Measurements from ENCODE around the gene NOS1AP. TPM values are rescaled to one million over a fixed set of nuclear protein-coding genes. Genes with fewer than 3 reads are reported as not detected.

NOS1AP gene
- total RNA-seq, 5 donors from 2014 or later (not counting 1 experiment from before 2014, with no cell fraction given): 0.07 to 0.16 (median 0.09) TPM; not detected in 2

- Histone ChIP-seq H3K27me3 (replicated peaks in 1 of 2; ENCODE audit: control insufficient read depth in 2 of 2, extremely low read depth in 1 of 2, insufficient read depth in 2 of 2, low read length in 1 of 2) (no peaks in the 10 kb centered on the region), H3K4me1 (ENCODE audit: control insufficient read depth in 1 of 2, extremely low read depth in 1 of 2, insufficient read depth in 2 of 2, low read length in 2 of 2) (no peaks in the 10 kb centered on the region), H3K4me3 (ENCODE audit: control insufficient read depth in 1 of 2, extremely low read depth in 1 of 2, low read length in 1 of 2) (no peak overlapping the region), H3K27ac (ENCODE audit: low read length) (no peak overlapping the region), H3K36me3 (ENCODE audit: control insufficient read depth in 2 of 2, extremely low read depth in 1 of 2, insufficient read depth in 1 of 2, low read length in 1 of 2) (no peaks in the 10 kb centered on the region), H3K9me3 (no peaks in the 10 kb centered on the region)
- Mint-ChIP-seq H3K27ac (no peak overlapping the region), H3K4me1 (no peaks in the 10 kb centered on the region), H3K9me3 (peaks cover 0 to 3% (median 2%) of the 10 kb centered on the region in 3 donors), H3K27me3 (peaks cover 14 to 17% of the 10 kb centered on the region in 2 donors), H3K4me3 (no peak overlapping the region), H3K36me3 (no peaks in the 10 kb centered on the region)
- DNase-seq (no peak), ATAC-seq (replicated peaks in 1 of 4) (no peak)
- WGBS (ENCODE audit: insufficient coverage): 55% methylated on average over 3 of the region's 4 CpGs
- ChIA-PET POLR2A (no interaction called here), CTCF (no interaction called here)
Measured at GRCh38 chr1:162091681-162092524, 22.4 kb downstream of the NOS1AP start.

- H3K4me3 ChIP-seq (ENCODE audit: control insufficient read depth in 1 of 2, extremely low read depth in 1 of 2, low read length in 1 of 2): no peak overlapping the region
- H3K27me3 ChIP-seq (replicated peaks in 1 of 2; ENCODE audit: control insufficient read depth in 2 of 2, extremely low read depth in 1 of 2, insufficient read depth in 2 of 2, low read length in 1 of 2): no peaks in the 10 kb centered on the region
- POLR2A ChIA-PET: no interaction called here
- H3K9me3 Mint-ChIP-seq: peaks cover 0 to 3% (median 2%) of the 10 kb centered on the region in 3 donors
- H3K27me3 Mint-ChIP-seq: peaks cover 8 to 13% of the 10 kb centered on the region in 2 donors
- H3K9me3 ChIP-seq: no peaks in the 10 kb centered on the region
- no peak overlapping the region for H3K4me3 Mint-ChIP-seq
- no peak overlapping the region for H3K27ac ChIP-seq (ENCODE audit: low read length)
- no peaks in the 10 kb centered on the region for H3K4me1 ChIP-seq (ENCODE audit: control insufficient read depth in 1 of 2, extremely low read depth in 1 of 2, insufficient read depth in 2 of 2, low read length in 2 of 2)
- CTCF ChIA-PET: no interaction called here
- WGBS (ENCODE audit: insufficient coverage): no CpG with 5 or more reads among the region's 1 CpG
- no peaks in the 10 kb centered on the region for H3K36me3 ChIP-seq (ENCODE audit: control insufficient read depth in 2 of 2, extremely low read depth in 1 of 2, insufficient read depth in 1 of 2, low read length in 1 of 2)
- no peaks in the 10 kb centered on the region for H3K36me3 Mint-ChIP-seq
- DNase-seq (no peak), ATAC-seq (replicated peaks in 1 of 4) (no peak)
- H3K27ac Mint-ChIP-seq: no peak overlapping the region
- H3K4me1 Mint-ChIP-seq: no peaks in the 10 kb centered on the region
Measured at GRCh38 chr1:162093095-162093494, 23.6 kb downstream of the NOS1AP start.

- no CpG with 5 or more reads among the region's 1 CpG for WGBS (ENCODE audit: insufficient coverage)
Measured at GRCh38 chr1:162094271-162094670, 24.8 kb downstream of the NOS1AP start.

GRCh38 chr1:162094723-162095122, 25.2 kb downstream of the NOS1AP start:
- Mint-ChIP-seq H3K27ac (no peak overlapping the region), H3K27me3 (peaks cover 6 to 16% of the 10 kb centered on the region in 2 donors), H3K4me3 (no peak overlapping the region), H3K36me3 (no peaks in the 10 kb centered on the region), H3K4me1 (no peaks in the 10 kb centered on the region), H3K9me3 (no peaks in the 10 kb centered on the region)
- DNase-seq: no peak
- no CpG with 5 or more reads among the region's 2 CpGs for WGBS (ENCODE audit: insufficient coverage)
- Histone ChIP-seq H3K9me3 (no peaks in the 10 kb centered on the region), H3K27me3 (replicated peaks in 1 of 2; ENCODE audit: control insufficient read depth in 2 of 2, extremely low read depth in 1 of 2, insufficient read depth in 2 of 2, low read length in 1 of 2) (no peaks in the 10 kb centered on the region), H3K4me1 (ENCODE audit: control insufficient read depth in 1 of 2, extremely low read depth in 1 of 2, insufficient read depth in 2 of 2, low read length in 2 of 2) (no peaks in the 10 kb centered on the region), H3K27ac (ENCODE audit: low read length) (no peak overlapping the region), H3K36me3 (ENCODE audit: control insufficient read depth in 2 of 2, extremely low read depth in 1 of 2, insufficient read depth in 1 of 2, low read length in 1 of 2) (no peaks in the 10 kb centered on the region), H3K4me3 (ENCODE audit: control insufficient read depth in 1 of 2, extremely low read depth in 1 of 2, low read length in 1 of 2) (no peak overlapping the region)
- POLR2A ChIA-PET: no interaction called here
- CTCF ChIA-PET: no interaction called here
- ATAC-seq (replicated peaks in 1 of 4): no peak

More at GRCh38 chr1:162094271-162094670, 24.8 kb downstream of the NOS1AP start:
- Histone ChIP-seq H3K4me3 (ENCODE audit: control insufficient read depth in 1 of 2, extremely low read depth in 1 of 2, low read length in 1 of 2) (no peak overlapping the region), H3K27ac (ENCODE audit: low read length) (no peak overlapping the region), H3K36me3 (ENCODE audit: control insufficient read depth in 2 of 2, extremely low read depth in 1 of 2, insufficient read depth in 1 of 2, low read length in 1 of 2) (no peaks in the 10 kb centered on the region), H3K27me3 (replicated peaks in 1 of 2; ENCODE audit: control insufficient read depth in 2 of 2, extremely low read depth in 1 of 2, insufficient read depth in 2 of 2, low read length in 1 of 2) (no peaks in the 10 kb centered on the region), H3K4me1 (ENCODE audit: control insufficient read depth in 1 of 2, extremely low read depth in 1 of 2, insufficient read depth in 2 of 2, low read length in 2 of 2) (no peaks in the 10 kb centered on the region), H3K9me3 (no peaks in the 10 kb centered on the region)
- Mint-ChIP-seq H3K4me1 (no peaks in the 10 kb centered on the region), H3K36me3 (no peaks in the 10 kb centered on the region), H3K27ac (no peak overlapping the region), H3K27me3 (peaks cover 9 to 18% of the 10 kb centered on the region in 2 donors), H3K4me3 (no peak overlapping the region), H3K9me3 (peaks cover 0 to 3% (median 2%) of the 10 kb centered on the region in 3 donors)
- CTCF ChIA-PET: no interaction called here
- POLR2A ChIA-PET: no interaction called here
- no peak for DNase-seq
- no peak for ATAC-seq (replicated peaks in 1 of 4)

DNA sequence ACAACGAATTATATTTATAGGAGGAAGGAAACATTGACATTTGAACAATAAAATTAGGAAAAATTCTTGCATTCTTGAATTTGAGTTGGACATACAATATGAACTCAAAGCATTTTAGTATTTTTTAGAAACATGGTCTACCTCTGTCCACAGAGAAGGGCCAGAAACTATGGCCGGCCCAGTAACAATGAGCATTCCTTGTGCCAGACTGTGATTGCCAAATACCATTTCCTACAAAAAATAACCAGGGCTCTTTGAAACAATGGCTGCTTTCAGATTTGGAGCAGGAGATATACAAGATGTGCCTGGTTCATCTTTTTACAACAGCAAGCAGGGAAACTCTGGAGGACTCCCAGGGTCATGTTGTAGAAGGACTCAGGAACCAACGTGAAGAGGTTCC, 38.4 kb downstream of the NOS1AP start:
- ATAC-seq (replicated peaks in 1 of 4) (no peak), DNase-seq (no peak)
- no peaks in the 10 kb centered on the region for H3K4me1 Mint-ChIP-seq
- H3K27me3 Mint-ChIP-seq: peaks cover 48 to 55% of the 10 kb centered on the region in 2 donors
- H3K27me3 ChIP-seq (replicated peaks in 1 of 2; ENCODE audit: control insufficient read depth in 2 of 2, extremely low read depth in 1 of 2, insufficient read depth in 2 of 2, low read length in 1 of 2): peaks cover 0 to 20% of the 10 kb centered on the region in 2 experiments
- no peaks in the 10 kb centered on the region for H3K9me3 ChIP-seq
- H3K27ac ChIP-seq (ENCODE audit: low read length): no peak overlapping the region
- WGBS (ENCODE audit: insufficient coverage): 93% methylated on average over 2 of the region's 3 CpGs
- no peaks in the 10 kb centered on the region for H3K36me3 Mint-ChIP-seq
- H3K4me3 Mint-ChIP-seq: no peak overlapping the region
- no peaks in the 10 kb centered on the region for H3K36me3 ChIP-seq (ENCODE audit: control insufficient read depth in 2 of 2, extremely low read depth in 1 of 2, insufficient read depth in 1 of 2, low read length in 1 of 2)
- ChIA-PET POLR2A (no interaction called here), CTCF (no interaction called here)
- H3K4me3 ChIP-seq (ENCODE audit: control insufficient read depth in 1 of 2, extremely low read depth in 1 of 2, low read length in 1 of 2): no peak overlapping the region
- H3K4me1 ChIP-seq (ENCODE audit: control insufficient read depth in 1 of 2, extremely low read depth in 1 of 2, insufficient read depth in 2 of 2, low read length in 2 of 2): no peaks in the 10 kb centered on the region
- H3K27ac Mint-ChIP-seq: no peak overlapping the region
- H3K9me3 Mint-ChIP-seq: peaks cover 15 to 23% (median 18%) of the 10 kb centered on the region in 3 donors

- Mint-ChIP-seq H3K36me3 (no peaks in the 10 kb centered on the region), H3K9me3 (peaks cover 13 to 22% (median 15%) of the 10 kb centered on the region in 3 donors), H3K4me3 (no peak overlapping the region), H3K4me1 (no peaks in the 10 kb centered on the region), H3K27me3 (peaks cover 43 to 55% of the 10 kb centered on the region in 2 donors), H3K27ac (no peak overlapping the region)
- ChIA-PET CTCF (no interaction called here), POLR2A (no interaction called here)
- DNase-seq (no peak), ATAC-seq (replicated peaks in 1 of 4) (no peak)
- H3K27ac ChIP-seq (ENCODE audit: low read length): no peak overlapping the region
- peaks cover 0 to 23% of the 10 kb centered on the region in 2 experiments for H3K27me3 ChIP-seq (replicated peaks in 1 of 2; ENCODE audit: control insufficient read depth in 2 of 2, extremely low read depth in 1 of 2, insufficient read depth in 2 of 2, low read length in 1 of 2)
- H3K36me3 ChIP-seq (ENCODE audit: control insufficient read depth in 2 of 2, extremely low read depth in 1 of 2, insufficient read depth in 1 of 2, low read length in 1 of 2): no peaks in the 10 kb centered on the region
- H3K4me3 ChIP-seq (ENCODE audit: control insufficient read depth in 1 of 2, extremely low read depth in 1 of 2, low read length in 1 of 2): no peak overlapping the region
- H3K4me1 ChIP-seq (ENCODE audit: control insufficient read depth in 1 of 2, extremely low read depth in 1 of 2, insufficient read depth in 2 of 2, low read length in 2 of 2): no peaks in the 10 kb centered on the region
- H3K9me3 ChIP-seq: no peaks in the 10 kb centered on the region
Measured at GRCh38 chr1:162108426-162108825, 38.9 kb downstream of the NOS1AP start.

Data from T-cell (primary cell).